NT2/D1 (cell line): ENCODE measurements around the gene TBCA.

Source experiments
- SUZ12 ChIP-seq: IDR thresholded peaks from 2 replicates; pipeline ENCODE4 v1.6.1; 2011; ENCODE audit not compliant: insufficient read length, insufficient read depth; ENCODE audit errors: extremely low read depth
- YY1 ChIP-seq: IDR thresholded peaks from 2 replicates; pipeline ENCODE4 v1.6.1; 2011; ENCODE audit not compliant: insufficient read length, insufficient read depth
- ZNF274 ChIP-seq: IDR thresholded peaks from 2 replicates; pipeline ENCODE4 v1.6.1; 2011; ENCODE audit warnings: mild to moderate bottlenecking, low read depth, low read length

GRCh38 chr5:77748160-77748559 is 28.0 kb downstream of the TBCA start:
- TF ChIP-seq ZNF274: no peak
- no peak for TF ChIP-seq SUZ12
- no peak for TF ChIP-seq YY1
